Lower leg skin (tissue), 3 donors: Measurements from ENCODE around the gene KRTAP2-3.
"Not testable (repeated sequence)": the region's sequence is repeated elsewhere in the genome, so short reads cannot be mapped to it uniquely, and the experiment has no call there.

Source experiments
- POLR2A ChIP-seq, 2 donors: fragments of 450-650 bp; IDR thresholded peaks; one replicate each; pipeline ENCODE4 v1.6.1; 2016 to 2017; ENCODE audit warnings: antibody characterized with exemption in 2 of 2, mild to moderate bottlenecking in 1 of 2, moderate library complexity in 1 of 2
- TF ChIP-seq, protein P1 (sequence below), 3 donors: fragments of 450-650 bp; IDR thresholded peaks; one replicate each; pipeline ENCODE4 v1.5.1; 2016; ENCODE audit warnings: antibody characterized with exemption in 3 of 3, mild to moderate bottlenecking in 3 of 3, moderate library complexity in 2 of 3

DNA sequence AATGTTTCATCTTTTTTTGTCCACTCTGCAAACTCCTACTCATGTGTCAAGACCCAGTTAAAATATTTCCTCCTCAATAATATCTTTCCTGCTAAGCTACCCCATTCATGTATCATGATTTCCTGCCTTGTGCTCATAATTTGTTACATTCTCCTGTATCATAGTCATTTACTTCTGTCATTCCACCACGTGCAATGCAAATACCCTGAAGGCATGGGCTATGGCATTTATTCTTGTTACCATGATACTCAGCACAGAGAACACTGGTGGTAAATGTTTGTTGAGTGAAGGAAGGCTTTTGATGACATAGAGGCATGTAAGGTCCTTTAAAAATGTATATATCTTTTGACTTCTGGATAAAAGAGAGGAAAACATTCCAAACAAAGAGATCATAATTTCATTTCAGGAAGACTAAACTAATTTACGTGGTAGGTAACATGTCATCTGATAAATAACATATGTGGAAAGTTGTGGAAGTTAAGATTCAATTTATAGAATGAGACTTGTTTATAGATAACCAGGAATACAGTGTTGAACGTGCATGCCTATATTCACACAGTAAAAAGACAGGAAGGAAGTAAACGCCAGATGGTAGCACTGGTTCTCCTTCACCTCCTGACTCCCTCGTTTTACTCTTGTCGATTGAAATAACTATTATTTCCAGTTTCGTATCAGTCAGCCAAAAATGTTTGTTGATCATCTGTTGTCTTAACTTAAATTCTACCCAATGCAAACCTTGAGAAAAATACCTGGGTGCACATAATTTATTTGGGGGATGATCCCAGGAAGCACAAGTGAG is 40.0 kb upstream of the KRTAP2-3 start:
- TF ChIP-seq, protein P1, sequence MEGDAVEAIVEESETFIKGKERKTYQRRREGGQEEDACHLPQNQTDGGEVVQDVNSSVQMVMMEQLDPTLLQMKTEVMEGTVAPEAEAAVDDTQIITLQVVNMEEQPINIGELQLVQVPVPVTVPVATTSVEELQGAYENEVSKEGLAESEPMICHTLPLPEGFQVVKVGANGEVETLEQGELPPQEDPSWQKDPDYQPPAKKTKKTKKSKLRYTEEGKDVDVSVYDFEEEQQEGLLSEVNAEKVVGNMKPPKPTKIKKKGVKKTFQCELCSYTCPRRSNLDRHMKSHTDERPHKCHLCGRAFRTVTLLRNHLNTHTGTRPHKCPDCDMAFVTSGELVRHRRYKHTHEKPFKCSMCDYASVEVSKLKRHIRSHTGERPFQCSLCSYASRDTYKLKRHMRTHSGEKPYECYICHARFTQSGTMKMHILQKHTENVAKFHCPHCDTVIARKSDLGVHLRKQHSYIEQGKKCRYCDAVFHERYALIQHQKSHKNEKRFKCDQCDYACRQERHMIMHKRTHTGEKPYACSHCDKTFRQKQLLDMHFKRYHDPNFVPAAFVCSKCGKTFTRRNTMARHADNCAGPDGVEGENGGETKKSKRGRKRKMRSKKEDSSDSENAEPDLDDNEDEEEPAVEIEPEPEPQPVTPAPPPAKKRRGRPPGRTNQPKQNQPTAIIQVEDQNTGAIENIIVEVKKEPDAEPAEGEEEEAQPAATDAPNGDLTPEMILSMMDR (IDR thresholded peaks at IDR 0.05), result not testable (repeated sequence)
- not testable (repeated sequence) for TF ChIP-seq POLR2A (IDR thresholded peaks at IDR 0.05)
